Measurements from ENCODE around the gene CEP126.
"Not testable (repeated sequence)": the region's sequence is repeated elsewhere in the genome, so short reads cannot be mapped to it uniquely, and the experiment has no call there.

The CEP126 gene

DNA sequence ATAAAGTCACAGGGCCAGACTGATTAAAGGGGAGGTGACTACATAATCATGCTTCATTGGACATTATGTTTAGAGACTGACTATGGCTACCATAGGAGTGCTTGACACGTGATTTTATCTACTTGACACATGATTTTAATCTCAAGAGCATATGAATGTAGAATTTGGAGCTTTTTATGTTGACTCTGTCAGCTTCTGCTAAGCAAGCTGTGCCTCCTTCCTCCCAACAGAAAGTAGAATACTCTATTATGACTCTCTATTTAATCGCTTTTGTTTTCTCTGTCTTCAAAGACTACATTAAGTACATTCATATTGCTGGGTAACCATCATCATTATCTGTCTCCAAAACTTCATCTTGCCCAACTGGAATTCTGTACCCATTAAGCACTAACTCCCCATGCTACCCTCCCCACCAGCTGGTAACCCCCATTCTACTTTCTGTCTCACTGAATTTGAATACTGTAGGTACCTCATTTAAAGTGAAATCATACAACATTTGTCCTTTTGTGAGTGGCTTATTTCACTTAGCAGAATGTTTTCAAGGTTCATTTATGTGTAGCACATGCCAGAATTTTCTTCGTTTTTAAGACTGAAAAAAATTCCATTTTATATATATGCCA is 26.2 kb downstream of the CEP126 start:
- FAIRE-seq: no peak

DNA sequence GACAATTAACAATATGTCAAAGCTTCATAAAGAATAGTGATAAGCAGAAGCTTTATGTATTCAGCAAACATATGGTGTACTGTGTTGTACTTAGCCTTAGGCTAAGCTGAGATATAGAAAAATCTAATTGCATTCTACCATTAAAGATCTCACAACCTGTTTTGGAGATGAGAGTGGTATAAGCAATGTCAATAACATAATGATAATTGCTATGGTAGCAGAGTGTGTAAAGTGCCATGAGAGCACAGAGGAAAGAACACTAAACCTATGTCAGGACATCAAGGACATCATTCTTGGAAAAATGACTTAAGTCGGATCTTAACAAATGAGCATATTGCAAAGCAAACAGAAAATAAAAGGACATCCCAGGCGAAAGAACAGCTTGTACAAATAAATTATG is 30.1 kb downstream of the CEP126 start:
- no peak for FAIRE-seq

DNA sequence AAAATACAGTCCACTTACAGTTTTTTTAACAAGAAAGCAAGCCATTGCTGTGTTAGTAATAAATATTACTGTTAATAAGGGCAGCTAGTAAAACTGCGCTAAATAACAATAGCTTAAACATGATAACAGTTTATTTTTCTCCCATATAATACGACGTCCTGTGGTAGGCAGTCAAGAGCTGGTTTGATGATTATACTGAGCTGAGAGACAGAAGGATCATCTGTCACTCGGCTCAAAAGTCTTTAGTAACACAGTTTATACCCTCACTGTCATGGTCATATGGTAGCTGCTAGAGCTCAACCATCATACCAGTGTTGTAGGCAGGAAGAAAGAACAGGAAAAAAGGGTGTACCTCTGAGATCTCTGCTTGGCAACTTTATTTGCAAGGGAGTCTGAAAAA is 30.6 kb downstream of the CEP126 start:
- no peak for FAIRE-seq

DNA sequence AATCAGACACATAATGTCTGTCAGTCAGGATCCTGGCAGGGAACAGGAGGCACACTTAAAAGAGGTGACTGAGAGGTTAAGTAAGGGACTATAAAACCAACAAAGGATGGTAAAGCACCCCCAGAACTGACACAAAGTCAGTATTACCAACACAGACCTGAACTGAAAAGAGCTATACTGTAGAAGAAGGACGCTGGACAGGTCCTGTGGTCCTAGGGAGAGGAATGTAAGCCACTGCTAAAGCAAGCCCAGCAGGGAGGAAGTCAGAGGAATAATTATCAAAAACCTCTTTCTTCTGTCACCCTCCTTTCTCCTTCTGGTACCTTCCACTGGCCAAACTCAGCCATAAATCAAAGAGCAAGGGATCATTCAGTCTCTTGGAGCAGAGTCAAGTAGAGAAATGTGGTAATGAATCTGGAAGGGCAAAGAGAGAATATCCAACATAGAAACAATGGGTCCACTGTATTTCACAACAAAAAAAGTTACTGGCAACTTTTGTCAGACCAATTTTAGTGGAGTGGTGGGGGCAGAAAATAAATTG is 34.9 kb downstream of the CEP126 start:
- FAIRE-seq: no peak

DNA sequence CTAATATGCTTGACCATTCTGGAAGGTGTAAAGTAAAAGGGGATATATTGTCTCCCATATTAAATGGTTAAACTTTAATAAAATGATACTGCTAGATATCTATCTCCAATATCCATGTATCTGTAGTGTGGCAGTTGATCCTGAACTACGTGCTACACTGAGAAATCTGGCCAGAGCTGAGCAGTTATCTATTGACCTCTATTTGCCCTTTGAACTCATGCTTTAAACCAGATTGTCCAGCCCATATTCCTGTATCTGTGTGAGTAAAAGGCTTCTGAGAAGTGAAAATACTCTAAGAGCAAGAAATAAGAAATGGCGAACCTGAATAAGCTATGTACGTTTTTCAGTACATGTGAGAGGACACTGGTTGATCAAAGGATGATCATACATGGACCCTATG is 40.5 kb downstream of the CEP126 start:
- no peak for FAIRE-seq

DNA sequence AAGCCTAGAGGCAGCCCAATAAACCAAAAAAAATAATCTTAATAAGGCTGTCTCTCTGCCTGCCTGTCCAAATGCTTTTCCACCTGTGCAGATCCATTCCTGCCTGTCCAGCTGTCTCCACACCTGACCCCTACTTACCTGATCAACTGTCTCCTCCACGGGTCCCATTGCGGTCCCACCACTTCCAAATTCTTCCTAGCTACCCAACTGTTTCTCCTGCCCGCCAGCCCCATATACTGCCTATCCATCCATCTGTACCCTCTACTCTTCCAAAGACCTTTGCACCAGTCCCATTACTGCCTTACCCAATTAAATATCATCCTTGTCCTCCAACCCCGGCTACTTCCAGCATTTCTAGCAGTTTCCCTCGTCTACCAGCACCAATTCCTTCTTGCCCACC is 40.9 kb downstream of the CEP126 start:
- FAIRE-seq: no peak

DNA sequence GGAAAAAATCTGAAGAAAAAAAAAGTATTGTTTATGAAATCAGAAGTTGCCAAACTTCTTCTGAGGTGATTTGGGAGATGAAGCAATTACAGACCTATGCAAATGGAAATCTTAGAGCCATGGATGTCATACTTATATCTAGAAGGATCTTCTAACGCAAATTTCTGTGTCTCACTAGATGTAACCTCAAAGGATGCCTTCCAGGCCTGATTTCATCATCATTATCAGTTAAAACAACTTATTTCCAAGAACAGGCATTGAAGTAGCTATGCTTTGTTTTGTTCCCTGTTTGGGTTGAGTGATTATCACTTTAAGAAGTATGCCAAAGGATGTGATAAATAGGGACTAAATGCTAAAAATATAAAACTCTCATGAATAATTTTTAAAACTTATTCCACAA is 45.4 kb downstream of the CEP126 start:
- no peak for FAIRE-seq

DNA sequence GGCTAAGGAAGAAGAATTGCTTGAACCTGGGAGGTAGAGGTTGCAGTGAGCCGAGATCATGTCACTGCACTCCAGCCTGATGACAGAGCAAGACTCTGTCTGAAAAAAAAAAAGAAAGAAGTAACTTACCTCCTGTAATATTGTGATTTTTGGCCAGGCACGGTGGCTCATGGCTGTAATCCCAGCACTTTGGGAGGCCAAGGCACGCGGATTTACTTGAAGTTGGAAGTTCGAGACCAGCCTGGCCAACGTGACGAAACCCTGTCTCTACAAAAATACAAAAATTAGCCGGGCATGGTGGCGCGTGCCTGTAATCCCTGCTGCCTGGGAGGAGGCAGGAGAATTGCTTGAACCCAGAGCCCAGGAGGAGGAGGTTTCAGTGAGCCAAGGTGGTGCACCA is 49.4 kb downstream of the CEP126 start:
- FAIRE-seq: not testable (repeated sequence)

DNA sequence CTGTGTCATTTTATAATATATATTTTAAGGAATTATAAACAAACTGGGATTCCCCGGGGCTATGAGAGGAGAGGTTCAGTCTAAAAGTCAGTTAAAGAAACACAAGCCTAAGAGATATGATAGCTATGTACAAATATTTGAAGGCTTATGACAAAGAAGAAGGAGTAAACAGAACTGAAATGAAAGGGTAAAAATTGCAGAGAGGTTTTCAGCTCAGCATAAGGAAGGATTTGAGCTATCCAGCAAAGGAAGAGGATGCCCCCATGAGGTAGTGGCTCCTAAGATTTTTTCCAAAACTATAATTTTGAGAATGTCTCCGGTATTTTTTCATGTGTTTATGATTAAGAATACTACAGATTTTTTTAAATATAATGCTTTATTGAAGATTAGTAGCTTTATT is 59.4 kb downstream of the CEP126 start:
- FAIRE-seq: no peak

DNA sequence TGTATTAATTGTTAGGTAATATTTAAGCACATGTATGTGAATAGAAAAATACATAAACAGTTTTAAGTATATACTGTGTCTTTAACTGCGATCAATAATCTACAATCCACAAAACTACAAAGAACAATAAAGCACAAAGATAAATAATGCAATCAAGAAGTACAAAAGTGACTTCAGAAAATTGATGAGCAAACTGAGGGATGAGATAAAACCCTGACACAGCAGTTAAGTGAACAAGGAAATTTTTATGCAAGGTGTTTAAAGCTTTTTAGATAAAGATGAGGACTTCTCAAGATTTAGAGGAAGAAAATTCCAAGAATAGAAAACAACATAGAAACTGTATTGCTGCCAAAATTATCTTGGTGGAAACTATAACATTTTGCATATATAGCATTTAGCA is 60.0 kb downstream of the CEP126 start:
- no peak for FAIRE-seq

DNA sequence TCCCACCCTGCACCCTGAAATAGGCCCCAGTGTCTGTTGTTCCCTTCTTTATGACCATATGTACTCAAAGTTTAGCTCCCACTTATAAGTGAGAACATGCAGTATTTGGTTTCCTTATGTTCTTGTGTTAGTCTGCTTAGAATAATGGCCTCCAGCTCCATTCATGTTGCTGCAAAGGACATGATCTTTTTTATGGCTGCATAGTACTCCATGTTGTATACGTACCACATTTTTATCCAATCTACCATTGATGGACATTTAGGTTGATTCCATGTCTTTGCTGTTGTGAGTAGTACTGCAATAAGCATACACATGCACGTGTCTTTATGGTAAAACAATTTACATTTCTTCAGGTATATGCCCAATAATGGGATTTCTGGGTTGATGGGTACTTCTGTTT is 60.9 kb downstream of the CEP126 start:
- no peak for FAIRE-seq

DNA sequence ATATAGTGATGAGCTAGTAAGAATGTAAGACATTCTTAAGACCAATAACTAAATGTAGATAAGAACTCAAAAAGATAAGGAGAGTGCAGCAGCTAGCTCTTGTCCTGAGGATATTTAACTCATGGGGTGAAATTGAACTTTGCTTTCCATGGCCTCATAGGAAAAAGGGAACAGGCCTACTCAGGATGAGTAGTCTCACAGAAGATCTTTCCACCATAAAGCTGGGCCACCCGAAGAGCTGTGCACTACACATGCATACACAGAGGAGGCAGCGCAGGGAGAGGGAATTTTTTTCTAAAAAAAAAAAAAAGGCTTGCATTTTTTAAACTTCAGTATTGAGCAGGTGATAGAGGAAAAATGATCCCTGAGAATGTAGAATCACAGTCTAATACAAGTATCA is 72.6 kb downstream of the CEP126 start:
- FAIRE-seq: no peak

DNA sequence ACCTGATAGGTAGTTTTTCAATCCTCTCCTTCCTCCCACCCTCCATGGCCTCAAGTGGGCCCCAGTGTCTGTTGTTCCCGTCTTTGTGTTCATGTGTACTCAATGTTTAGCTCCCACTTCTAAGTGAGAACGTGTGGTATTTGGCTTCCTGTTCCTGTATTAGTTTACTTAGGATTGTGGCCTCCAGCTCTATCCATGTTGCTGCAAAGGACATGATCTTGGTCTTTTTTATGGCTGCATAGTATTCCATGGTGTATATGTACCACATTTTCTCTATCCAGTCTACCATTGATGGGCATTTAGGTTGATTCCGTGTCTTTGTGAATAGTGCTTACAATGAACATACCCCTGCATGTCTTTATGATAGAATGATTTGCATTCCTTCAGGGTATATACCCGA is 78.4 kb downstream of the CEP126 start:
- FAIRE-seq: no peak

DNA sequence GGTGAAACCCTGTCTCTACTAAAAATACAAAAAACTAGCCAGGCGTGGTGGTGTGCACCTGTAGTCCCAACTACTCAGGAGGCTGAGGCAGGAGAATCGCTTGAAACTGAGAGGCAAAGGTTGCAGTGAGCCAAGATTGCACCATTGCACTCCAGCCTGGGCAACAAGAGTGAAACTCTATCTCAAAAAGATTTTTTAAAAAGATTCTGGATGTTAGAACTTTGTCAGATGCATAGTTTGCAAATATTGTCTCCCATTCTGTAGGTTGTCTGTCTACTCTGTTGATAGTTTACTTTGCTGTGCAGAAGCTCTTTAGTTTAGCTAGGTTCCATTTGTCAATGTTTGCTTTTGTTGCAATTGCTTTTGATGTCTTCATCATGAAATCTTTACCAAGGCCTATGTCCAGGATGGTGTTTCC is 79.3 kb downstream of the CEP126 start:
- not testable (repeated sequence) for FAIRE-seq

DNA sequence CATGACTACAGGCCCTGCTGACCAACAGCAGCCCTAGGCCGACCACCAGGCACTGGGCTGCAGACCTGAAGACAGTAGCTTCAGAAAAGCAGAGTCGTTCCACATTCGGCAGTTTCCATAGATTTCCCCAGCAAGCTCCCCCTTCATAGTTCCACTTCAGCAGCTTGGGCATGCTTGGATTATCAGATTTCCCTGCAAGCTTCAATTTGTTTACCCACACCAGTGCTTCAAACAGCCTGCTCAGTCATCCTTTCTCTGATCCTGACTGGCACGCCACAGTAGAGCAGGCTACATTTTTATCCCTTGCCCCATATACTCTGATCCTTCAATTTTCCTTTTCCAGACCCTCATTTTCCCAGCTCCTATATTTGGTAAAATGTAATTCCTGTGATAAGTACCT is 81.3 kb downstream of the CEP126 start:
- no peak for FAIRE-seq

DNA sequence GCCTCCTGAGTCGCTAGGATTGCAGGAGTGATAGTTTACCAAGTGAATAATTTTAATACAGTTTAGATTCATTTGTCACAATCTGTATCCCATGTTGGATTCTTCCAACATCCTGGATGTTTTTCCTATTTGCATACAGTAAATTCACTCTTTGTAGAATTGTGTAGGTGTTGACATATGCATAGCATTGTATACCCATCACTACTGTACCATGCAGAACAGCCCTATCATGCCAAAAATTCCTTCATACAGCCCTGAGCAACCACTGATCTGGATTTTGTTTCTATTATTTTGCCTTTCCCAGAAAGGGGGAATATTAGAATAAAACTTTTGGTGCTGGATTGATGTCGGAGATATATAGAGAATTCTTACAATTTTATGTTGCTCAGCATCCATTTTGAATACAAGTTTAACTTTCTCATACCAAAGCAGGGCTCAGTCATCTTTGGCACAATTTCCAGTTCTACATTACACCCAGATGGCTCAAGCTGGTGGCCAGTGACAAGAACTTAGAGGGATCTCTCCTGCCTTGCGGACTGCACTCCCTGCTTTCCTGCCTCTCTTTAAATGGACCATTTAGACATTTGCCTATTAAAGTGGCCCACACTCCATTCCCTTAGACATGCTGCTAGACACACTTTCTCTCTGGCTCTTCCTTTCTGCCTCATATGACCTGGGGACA is 87.0 kb downstream of the CEP126 start:
- FAIRE-seq: no peak

DNA sequence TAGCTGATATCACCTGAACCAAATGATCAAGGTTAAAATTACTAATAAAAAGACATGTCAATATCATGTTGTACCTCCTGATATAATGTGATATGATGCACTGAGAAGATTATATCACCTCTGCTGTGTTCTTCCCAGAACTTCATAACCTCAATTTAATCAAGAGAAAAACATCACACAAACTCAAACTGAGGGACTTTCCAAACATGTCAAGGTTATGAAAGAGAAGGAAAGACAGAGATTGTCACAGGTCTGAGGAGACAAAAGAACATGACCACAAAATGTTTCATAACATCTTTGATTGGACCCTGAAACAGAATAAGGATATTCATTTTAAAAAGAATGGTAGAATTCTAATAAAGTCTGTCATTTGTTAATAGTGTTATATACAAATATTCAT is 89.4 kb downstream of the CEP126 start:
- no peak for FAIRE-seq

DNA sequence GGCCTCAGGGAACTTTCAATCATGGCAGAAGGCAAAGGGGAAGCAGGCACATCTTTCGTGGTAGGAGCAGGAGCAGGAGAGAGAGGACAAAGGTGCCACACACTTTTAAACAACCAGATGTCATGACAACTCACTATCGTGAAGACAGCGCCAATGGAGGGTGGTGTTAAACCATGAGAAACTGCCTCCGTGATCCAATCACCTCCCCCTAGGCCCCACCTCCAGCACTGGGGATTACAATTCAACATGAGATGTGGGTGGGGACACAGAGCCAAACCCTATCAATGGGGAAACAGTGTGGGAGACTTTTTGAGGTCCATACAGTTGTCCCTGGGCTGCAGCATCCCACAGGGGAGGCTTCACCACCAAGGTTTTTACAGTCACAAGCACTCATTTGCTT is 90.5 kb downstream of the CEP126 start:
- FAIRE-seq: no peak

DNA sequence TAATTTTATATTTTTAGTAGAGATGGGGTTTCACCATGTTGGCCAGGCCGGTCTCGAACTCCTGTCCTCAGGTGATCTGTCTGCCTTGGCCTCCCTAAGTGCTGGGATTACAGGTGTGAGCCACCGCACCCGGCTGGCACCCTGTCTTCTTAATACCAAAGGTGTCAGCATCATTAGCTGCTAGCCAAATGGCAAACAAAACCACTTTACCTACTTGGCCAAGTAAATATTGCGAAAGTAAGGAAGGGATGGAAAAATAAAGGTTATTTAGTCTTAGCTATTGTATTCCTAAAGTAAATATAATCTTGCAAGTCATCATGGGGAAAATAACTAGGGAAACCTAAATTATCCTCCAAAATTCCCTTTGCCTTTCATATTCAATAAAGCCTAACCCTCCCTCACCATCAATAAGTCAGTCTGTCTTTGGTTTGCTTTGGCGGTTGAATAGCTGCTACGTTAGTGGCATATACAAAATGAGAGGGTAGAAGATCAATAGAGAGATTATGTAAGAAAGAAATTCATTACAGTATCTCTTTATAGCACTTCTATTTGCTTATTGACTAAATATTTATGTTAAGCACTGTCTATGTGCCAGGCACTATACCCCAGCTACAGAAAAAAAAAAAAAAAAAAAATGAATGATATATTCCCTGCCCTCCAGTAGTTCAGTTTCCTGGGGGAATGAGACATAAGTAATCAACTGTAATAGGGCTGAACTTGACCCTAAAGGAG is 92.2 kb downstream of the CEP126 start:
- no peak for FAIRE-seq

DNA sequence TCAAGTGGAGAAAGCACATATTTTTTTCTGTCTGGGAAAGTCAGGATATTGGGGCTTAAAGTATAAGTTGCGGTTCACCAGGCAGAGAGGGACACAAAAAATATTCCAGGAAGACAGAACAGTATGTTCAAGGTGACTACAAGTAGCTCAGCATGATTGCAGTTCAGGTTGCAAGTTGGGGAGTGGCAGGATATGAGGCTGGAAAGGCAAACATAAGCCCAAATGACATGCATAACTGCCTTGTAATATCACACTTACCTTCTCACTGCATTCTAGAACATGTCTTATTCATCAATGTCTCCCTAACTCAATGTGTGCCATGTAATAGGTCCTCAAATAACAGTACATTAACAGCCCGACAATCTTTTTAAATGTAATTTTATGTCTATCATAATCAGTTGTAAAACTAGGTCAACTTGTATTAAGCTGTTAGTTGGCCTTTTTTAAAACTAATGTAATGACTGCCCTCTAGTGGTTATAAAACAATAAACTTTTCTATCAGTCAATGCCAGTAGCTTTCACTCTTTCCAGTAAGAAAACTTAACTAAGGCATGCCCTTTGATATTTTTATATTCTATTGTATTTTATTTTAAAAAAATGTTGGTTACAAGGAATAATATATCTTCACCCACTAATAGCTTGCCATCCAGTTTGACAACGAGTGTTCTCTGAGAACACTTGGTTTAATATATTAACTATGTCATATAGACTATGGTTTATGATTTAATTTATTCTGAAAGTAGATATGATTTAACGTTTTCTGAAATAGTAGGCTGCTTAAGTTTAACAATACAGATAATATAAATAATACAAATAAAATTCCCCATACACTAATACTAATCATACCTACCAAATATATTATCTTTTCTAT is 93.0 kb downstream of the CEP126 start:
- peak; percentile 95 for FAIRE-seq

DNA sequence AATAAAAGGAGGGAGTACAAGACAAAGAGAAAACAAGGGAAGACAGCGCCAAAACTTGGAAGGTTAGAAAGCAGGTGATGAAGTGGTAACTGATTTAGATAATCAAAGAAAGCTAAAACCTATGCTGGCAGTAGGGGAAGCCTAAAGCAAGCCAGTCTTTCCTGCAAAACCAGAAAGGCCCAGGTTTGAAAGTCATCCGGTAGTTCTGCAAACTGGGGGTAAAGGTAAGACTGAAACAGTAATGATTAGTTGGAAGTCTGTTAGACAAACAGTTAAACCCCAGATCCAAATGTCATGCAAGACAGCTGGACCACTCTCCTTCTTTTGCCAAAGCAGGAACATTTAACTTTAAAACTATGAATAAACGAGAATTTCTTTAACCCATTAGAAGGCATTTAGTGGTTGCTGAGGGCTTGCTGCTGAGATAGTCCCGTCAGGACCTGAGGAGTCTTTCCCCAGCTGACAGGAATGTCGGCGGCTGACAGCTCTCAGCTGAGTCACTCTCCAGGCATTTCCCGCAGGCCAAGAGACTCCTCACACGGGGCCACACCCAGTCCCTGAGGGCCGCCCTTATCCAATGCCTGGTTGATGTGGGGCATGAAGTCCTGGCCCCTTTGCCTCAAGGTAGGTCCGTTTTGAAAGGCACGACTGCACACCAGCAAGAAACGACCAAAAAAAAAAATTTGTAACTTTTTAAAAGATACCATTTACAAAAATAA is 96.1 kb downstream of the CEP126 start:
- FAIRE-seq: no peak

DNA sequence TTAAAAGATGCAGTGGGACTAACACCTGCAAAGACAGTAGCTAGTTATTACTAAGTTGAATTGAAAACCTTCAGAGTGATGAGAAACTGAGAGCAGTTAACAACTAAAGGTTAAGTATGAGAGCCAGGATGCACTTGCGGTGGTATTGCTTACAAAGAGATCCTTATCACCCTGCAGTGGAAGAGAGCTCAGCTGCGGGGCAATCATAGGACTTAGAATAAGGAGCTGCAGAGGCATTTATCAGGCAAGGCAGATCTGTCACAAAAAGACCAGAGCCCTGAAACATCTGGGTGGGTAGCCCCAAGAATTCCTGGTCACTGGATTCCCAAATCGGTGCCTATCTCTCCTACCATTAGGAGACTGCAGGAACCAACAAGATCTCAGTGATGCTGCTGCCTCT is 98.1 kb downstream of the CEP126 start:
- FAIRE-seq: no peak
